HG03060 (cell line): ENCODE results near the gene B3GALNT1.

ENCODE experiments used
- ATAC-seq: cut with Tn5 transposase; IDR thresholded peaks from one replicate; pipeline ENCODE4 v1.9.1; 2021; ENCODE audit warnings: low read depth, moderate number of reproducible peaks; ENCODE audit not compliant: unreplicated experiment

The B3GALNT1 gene

GRCh38 chr3:161082063-161082462 is 23.1 kb downstream of the B3GALNT1 start:
- ATAC-seq, result no peak

GRCh38 chr3:161081633-161082032 is 23.5 kb downstream of the B3GALNT1 start:
- ATAC-seq, result peak; percentile 71

DNA sequence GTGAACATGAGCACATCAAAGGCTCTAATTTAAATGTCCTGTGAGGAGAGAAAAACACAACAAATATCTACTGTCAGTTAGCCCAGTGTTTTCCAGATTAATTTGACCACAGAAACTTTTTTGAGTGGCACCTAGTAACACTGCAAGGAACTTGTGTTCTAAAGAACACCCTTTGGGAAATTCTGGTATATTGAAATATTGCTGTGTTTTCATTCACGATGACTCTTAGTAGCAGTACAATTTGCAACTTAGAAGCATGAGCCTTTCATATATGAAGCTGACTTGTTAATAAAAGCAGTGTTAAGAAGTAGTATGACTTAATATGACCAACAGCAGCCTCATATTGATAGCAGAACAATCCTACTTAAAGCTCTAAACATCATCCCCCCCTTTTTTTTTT is 32.0 kb downstream of the B3GALNT1 start:
- ATAC-seq, result no peak

DNA sequence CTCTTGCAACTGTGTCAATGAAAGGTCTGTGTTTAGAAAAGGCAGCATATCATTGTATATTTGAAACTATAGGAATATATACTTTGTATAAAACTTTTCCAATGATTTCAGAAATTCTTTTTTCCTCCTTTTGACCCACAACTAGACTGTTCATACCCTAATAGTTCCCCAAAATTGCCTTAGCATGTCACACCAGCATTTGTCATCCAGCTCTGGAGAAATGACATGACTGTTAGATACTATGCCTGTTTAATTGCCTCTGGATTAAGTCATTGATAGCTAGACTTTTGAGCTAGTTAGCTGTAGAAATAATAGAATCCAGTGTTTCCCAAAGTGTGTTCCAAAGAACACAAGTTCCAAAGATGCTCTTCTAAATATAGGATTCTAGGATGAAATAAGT is 32.4 kb downstream of the B3GALNT1 start:
- no peak for ATAC-seq

DNA sequence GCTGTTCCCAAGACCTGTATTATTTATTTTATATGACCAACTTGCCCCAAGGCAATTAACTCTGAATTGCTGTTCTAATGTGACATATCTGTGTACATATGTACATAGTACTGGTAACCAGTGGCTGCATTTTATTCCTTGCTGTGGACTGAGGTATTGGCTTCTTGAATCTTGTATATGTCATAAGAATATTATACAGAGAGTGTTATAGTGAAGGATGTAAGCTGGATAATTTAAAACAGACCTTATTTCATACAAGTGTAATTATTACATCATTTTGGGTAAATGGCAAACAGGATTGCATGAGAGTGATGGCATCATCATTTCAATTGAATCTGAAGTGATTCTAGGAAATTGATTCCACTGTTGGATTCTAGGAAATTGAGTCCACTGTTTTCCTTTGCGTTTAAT is 32.9 kb downstream of the B3GALNT1 start:
- no peak for ATAC-seq

GRCh38 chr3:161070980-161071663 is 34.0 kb downstream of the B3GALNT1 start:
- ATAC-seq, result no peak

GRCh38 chr3:161070252-161070930 is 34.8 kb downstream of the B3GALNT1 start:
- ATAC-seq, result no peak

- ATAC-seq, result peak; percentile 97
Measured at GRCh38 chr3:161069511-161070251, 35.5 kb downstream of the B3GALNT1 start.

- no peak for ATAC-seq
Measured at GRCh38 chr3:161067335-161067734, 37.8 kb downstream of the B3GALNT1 start.

- no peak for ATAC-seq
Measured at GRCh38 chr3:161066930-161067329, 38.2 kb downstream of the B3GALNT1 start.

DNA sequence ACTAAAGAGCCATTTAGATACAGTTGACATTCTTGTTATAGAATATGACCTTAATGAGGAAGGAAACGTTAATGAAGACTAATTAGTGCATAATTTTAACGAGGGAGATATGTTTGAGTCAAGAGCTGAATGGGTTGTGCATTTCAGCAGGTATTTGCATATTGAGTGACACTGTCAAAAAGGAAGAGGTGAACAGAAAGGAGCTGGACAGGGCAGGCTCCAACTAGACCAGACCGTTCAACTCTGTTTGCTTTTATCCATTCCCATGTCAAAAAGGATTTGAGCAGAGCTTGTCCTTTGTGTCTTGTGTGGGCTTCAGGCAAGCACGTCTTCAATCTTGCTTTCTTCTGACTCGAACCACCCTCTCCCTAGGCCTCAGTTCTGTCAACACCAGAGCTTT is 40.7 kb downstream of the B3GALNT1 start:
- no peak for ATAC-seq

- ATAC-seq, result no peak
Measured at GRCh38 chr3:161054860-161055604, 50.1 kb downstream of the B3GALNT1 start.

- no peak for ATAC-seq
Measured at GRCh38 chr3:161051856-161052255, 53.3 kb downstream of the B3GALNT1 start.

GRCh38 chr3:161050935-161051334 is 54.2 kb downstream of the B3GALNT1 start:
- no peak for ATAC-seq

DNA sequence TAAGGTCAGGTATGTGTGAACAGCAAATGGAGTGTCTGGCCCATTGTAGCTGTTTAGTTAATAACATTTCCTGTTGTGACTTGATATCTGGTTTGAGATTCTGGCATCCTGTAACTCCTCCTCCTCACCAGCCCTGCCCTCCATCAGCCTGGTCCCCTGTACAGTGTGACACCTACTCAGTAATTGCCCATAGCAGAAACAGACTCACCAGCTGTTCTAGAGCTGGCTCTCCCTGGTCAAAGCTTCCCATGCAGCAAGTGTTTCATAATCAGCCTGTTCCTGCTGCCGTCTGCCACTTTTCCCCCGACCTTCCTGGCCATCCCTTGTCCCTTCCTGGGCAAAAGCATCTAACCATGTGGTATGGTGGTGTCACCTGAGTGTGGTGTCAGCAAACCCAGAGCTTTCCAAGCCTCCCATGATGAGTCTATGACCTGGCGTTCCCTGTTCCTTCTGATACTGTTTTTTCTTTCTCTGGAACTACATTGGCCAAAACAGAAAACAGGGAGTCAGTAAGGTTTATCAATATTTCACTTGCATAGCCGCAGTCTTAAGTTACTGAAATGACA is 55.4 kb downstream of the B3GALNT1 start:
- no peak for ATAC-seq

- peak; percentile 83 for ATAC-seq
Measured at GRCh38 chr3:161043336-161044035, 61.7 kb downstream of the B3GALNT1 start.

DNA sequence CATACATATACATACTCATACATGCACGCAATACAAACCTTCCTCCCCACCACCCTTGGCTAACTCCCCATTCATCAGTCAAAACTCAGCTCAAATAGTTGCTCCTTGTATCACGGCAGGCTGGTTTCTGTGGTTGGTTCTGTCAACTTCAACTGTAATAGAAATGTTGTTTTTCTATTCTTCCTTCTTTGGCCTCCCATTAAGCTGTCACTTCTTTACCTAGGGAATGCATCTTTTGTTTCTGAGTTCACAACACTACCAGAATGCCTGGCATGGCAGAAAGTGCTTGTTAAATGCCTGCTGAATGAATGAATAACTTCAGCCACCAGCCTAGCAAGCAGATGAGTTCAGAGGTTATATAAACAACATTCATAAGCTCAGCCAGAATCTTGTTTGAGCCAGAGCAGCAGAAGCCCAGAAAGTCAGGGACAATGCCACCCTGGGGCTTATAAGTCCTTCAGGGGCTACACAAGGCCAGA is 63.1 kb downstream of the B3GALNT1 start:
- ATAC-seq, result no peak

- ATAC-seq, result no peak
Measured at GRCh38 chr3:161038725-161039124, 66.4 kb downstream of the B3GALNT1 start.

GRCh38 chr3:161035711-161036110 is 69.4 kb downstream of the B3GALNT1 start:
- no peak for ATAC-seq
